Esophagus squamous epithelium (tissue), 5 donors: ENCODE data around the gene XPA. TPM values are rescaled to one million over a fixed set of nuclear protein-coding genes. Genes with fewer than 3 reads are reported as not detected.

Source experiments
- DNase-seq: peaks from one replicate; lab custom pipeline; 2025; lab: John Stamatoyannopoulos, UW
- H3K27ac ChIP-seq, 4 donors: fragments of 200-600 bp; sonication (generic); one replicate each; pipeline ENCODE4 v1.5.1; 2016 to 2019; ENCODE audit warnings: mild to moderate bottlenecking in 1 of 4
- H3K27me3 ChIP-seq, 4 donors: fragments of 200-600 bp; sonication (generic); 1 replicate in 3 of 4; 2 replicates in 1 of 4; pipeline versions ENCODE4 v1.5.1 to v1.6.0; 2017 to 2021; ENCODE audit warnings: antibody characterized with exemption in 1 of 4
- H3K36me3 ChIP-seq, 3 donors: fragments of 200-600 bp; sonication (generic); one replicate each; pipeline ENCODE4 v1.5.1; 2016 to 2019
- H3K4me1 ChIP-seq, 3 donors: fragments of 200-600 bp; sonication (generic); one replicate each; pipeline ENCODE4 v1.5.1; 2017 to 2019
- H3K4me3 ChIP-seq, 4 donors: fragments of 200-600 bp; sonication (generic); 1 replicate in 3 of 4; 2 replicates in 1 of 4; pipeline ENCODE4 v1.5.1; 2016 to 2019; ENCODE audit warnings: mild to moderate bottlenecking in 2 of 4, moderate library complexity in 1 of 4
- H3K9me3 ChIP-seq, 3 donors: fragments of 200-600 bp; sonication (generic); one replicate each; pipeline ENCODE4 v1.5.1; 2016 to 2019
- CTCF ChIP-seq, 6 experiments: fragments of 450-650 bp in 4 of 6; fragments of 200-600 bp in 2 of 6; sonication (generic) in 2 of 6; IDR thresholded peaks; one replicate each; pipeline ENCODE4 v1.5.1; 2016 to 2019; ENCODE audit warnings: antibody characterized with exemption in 6 of 6, mild to moderate bottlenecking in 4 of 6, moderate library complexity in 4 of 6
- POLR2A ChIP-seq, 4 donors: fragments of 450-650 bp; IDR thresholded peaks; one replicate each; pipeline ENCODE4 v1.6.1; 2017; ENCODE audit warnings: antibody characterized with exemption in 4 of 4, mild to moderate bottlenecking in 4 of 4, moderate library complexity in 3 of 4
- WGBS, 2 donors: methylation state at CpG; one replicate each; pipeline ENCODE4 v1.1.5; 2018; 5-methylcytosine and 5-hydroxymethylcytosine counted together
- intact Hi-C: fragments of 100-400 bp; cut with DNase I; formaldehyde crosslinking; loops from one replicate; pipeline ENCODE4 v1.15.0; 2022
- total RNA-seq, 4 donors: library from RNA; depleted of rRNA; stranded (reverse); fragments of >200 nt; gene quantifications; one replicate each; pipeline ENCODE4 v1.1.0, GENCODE V29; 2016
- donor health status: DM: yes; HTN: yes; CAD: no.

Gene XPA
- total RNA-seq, 4 donors from 2014 or later = 8.5 to 14.5 (median 10.3) TPM

- Histone ChIP-seq H3K27ac (no peak overlapping the region), H3K4me3 (no peak overlapping the region), H3K36me3 (peaks cover 0 to 100% (median 32%) of the 10 kb centered on the region in 3 donors), H3K9me3 (no peaks in the 10 kb centered on the region), H3K4me1 (no peaks in the 10 kb centered on the region), H3K27me3 (no peaks in the 10 kb centered on the region)
- TF ChIP-seq CTCF (IDR thresholded peaks at IDR 0.05) (no peak), POLR2A (IDR thresholded peaks at IDR 0.05) (no peak)
- 78 to 81% methylated on average over 5 of the region's 5 CpGs for WGBS, 2 donors
- DNase-seq = no peak
- intact Hi-C loops = no loop called here
These were observed 36.8 kb downstream of the XPA start for GRCh38 chr9:97660340-97660739.

GRCh38 chr9:97659771-97660170 is 37.4 kb downstream of the XPA start:
- DNase-seq = no peak
- H3K9me3 ChIP-seq = no peaks in the 10 kb centered on the region
- H3K4me1 ChIP-seq = no peaks in the 10 kb centered on the region
- H3K27ac ChIP-seq = no peak overlapping the region
- TF ChIP-seq CTCF (IDR thresholded peaks at IDR 0.05) = no peak
- TF ChIP-seq POLR2A (IDR thresholded peaks at IDR 0.05) = no peak
- no peak overlapping the region for H3K4me3 ChIP-seq
- H3K27me3 ChIP-seq = no peaks in the 10 kb centered on the region
- intact Hi-C loops = no loop called here
- H3K36me3 ChIP-seq = peaks cover 0 to 100% (median 29%) of the 10 kb centered on the region in 3 donors
- WGBS, 2 donors = 95 to 98% methylated on average over 3 of the region's 3 CpGs

GRCh38 chr9:97658707-97659106 is 38.4 kb downstream of the XPA start:
- no peaks in the 10 kb centered on the region for H3K27me3 ChIP-seq
- peaks cover 0 to 100% (median 28%) of the 10 kb centered on the region in 3 donors for H3K36me3 ChIP-seq
- no peaks in the 10 kb centered on the region for H3K4me1 ChIP-seq
- H3K27ac ChIP-seq = no peak overlapping the region
- H3K9me3 ChIP-seq = no peaks in the 10 kb centered on the region
- intact Hi-C loops = no loop called here
- no peak for DNase-seq
- no peak overlapping the region for H3K4me3 ChIP-seq
- 66 to 76% methylated on average over 1 of the region's 1 CpG for WGBS, 2 donors
- TF ChIP-seq CTCF (IDR thresholded peaks at IDR 0.05) = no peak

GRCh38 chr9:97651646-97652045 is 45.5 kb downstream of the XPA start:
- no peak overlapping the region for H3K4me3 ChIP-seq

GRCh38 chr9:97647996-97648395 is 49.1 kb downstream of the XPA start:
- no peaks in the 10 kb centered on the region for H3K27me3 ChIP-seq
- DNase-seq = no peak
- peaks cover 3 to 97% (median 23%) of the 10 kb centered on the region in 3 donors for H3K36me3 ChIP-seq
- no peak for TF ChIP-seq POLR2A (IDR thresholded peaks at IDR 0.05)
- TF ChIP-seq CTCF (IDR thresholded peaks at IDR 0.05) = no peak
- no peaks in the 10 kb centered on the region for H3K9me3 ChIP-seq
- H3K4me3 ChIP-seq = no peak overlapping the region
- H3K4me1 ChIP-seq = no peaks in the 10 kb centered on the region
- intact Hi-C loops = no loop called here
- 89 to 94% methylated on average over 5 of the region's 5 CpGs for WGBS, 2 donors
- no peak overlapping the region for H3K27ac ChIP-seq

More at GRCh38 chr9:97651646-97652045, 45.5 kb downstream of the XPA start:
- H3K36me3 ChIP-seq = peaks cover 0 to 100% (median 29%) of the 10 kb centered on the region in 3 donors
- 85 to 90% methylated on average over 3 of the region's 3 CpGs for WGBS, 2 donors
- H3K27ac ChIP-seq = no peak overlapping the region
- intact Hi-C loops = no loop called here
- DNase-seq = no peak
- no peaks in the 10 kb centered on the region for H3K27me3 ChIP-seq
- TF ChIP-seq CTCF (IDR thresholded peaks at IDR 0.05) (no peak), POLR2A (IDR thresholded peaks at IDR 0.05) (no peak)
- H3K4me1 ChIP-seq = no peaks in the 10 kb centered on the region
- H3K9me3 ChIP-seq = no peaks in the 10 kb centered on the region
